GM18909 (cell line): ENCODE results near the gene CACNA2D4.

Source experiments
- ATAC-seq: cut with Tn5 transposase; IDR thresholded peaks from one replicate; pipeline ENCODE4 v1.9.1; 2021; ENCODE audit warnings: mild to moderate bottlenecking; ENCODE audit not compliant: unreplicated experiment, poor library complexity

CACNA2D4 gene

GRCh38 chr12:1875608-1876007, 42.8 kb downstream of the CACNA2D4 start:
- ATAC-seq = no peak

- ATAC-seq = no peak
Observed at GRCh38 chr12:1873531-1874510, 44.6 kb downstream of the CACNA2D4 start.

GRCh38 chr12:1872448-1872847, 46.0 kb downstream of the CACNA2D4 start:
- no peak for ATAC-seq

- no peak for ATAC-seq
Observed at GRCh38 chr12:1872001-1872400, 46.5 kb downstream of the CACNA2D4 start.

GRCh38 chr12:1870998-1871917, 47.2 kb downstream of the CACNA2D4 start:
- ATAC-seq = no peak

- no peak for ATAC-seq
Observed at GRCh38 chr12:1870086-1870485, 48.4 kb downstream of the CACNA2D4 start.

- ATAC-seq = no peak
Observed at GRCh38 chr12:1869145-1869544, 49.3 kb downstream of the CACNA2D4 start.

GRCh38 chr12:1865284-1865866, 53.1 kb downstream of the CACNA2D4 start:
- no peak for ATAC-seq

GRCh38 chr12:1864867-1865266, 53.6 kb downstream of the CACNA2D4 start:
- no peak for ATAC-seq

GRCh38 chr12:1864456-1864855, 54.0 kb downstream of the CACNA2D4 start:
- ATAC-seq = no peak

- no peak for ATAC-seq
Observed at GRCh38 chr12:1863823-1864222, 54.6 kb downstream of the CACNA2D4 start.

- ATAC-seq = no peak
Observed at GRCh38 chr12:1862973-1863372, 55.5 kb downstream of the CACNA2D4 start.

- no peak for ATAC-seq
Observed at GRCh38 chr12:1859643-1860042, 58.8 kb downstream of the CACNA2D4 start.

GRCh38 chr12:1858456-1858855, 60.0 kb downstream of the CACNA2D4 start:
- ATAC-seq = no peak

GRCh38 chr12:1857821-1858220, 60.6 kb downstream of the CACNA2D4 start:
- ATAC-seq = no peak

GRCh38 chr12:1857086-1857485, 61.4 kb downstream of the CACNA2D4 start:
- no peak for ATAC-seq

- no peak for ATAC-seq
Observed at GRCh38 chr12:1855241-1855640, 63.2 kb downstream of the CACNA2D4 start.

- no peak for ATAC-seq
Observed at GRCh38 chr12:1853716-1854115, 64.7 kb downstream of the CACNA2D4 start.

GRCh38 chr12:1852076-1852475, 66.4 kb downstream of the CACNA2D4 start:
- no peak for ATAC-seq

- no peak for ATAC-seq
Observed at GRCh38 chr12:1851151-1851701, 67.2 kb downstream of the CACNA2D4 start.
